Hepatocyte (in vitro differentiated cells): ENCODE data around the gene MPV17. TPM values are rescaled to one million over a fixed set of nuclear protein-coding genes. Genes with fewer than 3 reads are reported as not detected.

Experiments
- DNase-seq: peaks from one replicate; pipeline ENCODE4 v3.0.0-alpha.2; 2016; ENCODE audit warnings: low spot score
- H2AFZ ChIP-seq: fragments of 200-600 bp; sonication (generic); 2 replicates; pipeline ENCODE4 v1.6.0; 2016; ENCODE audit warnings: antibody characterized with exemption, mild to moderate bottlenecking
- H3K27ac ChIP-seq: fragments of 200-600 bp; sonication (generic); 2 replicates; pipeline ENCODE4 v1.5.1; 2016; ENCODE audit warnings: mild to moderate bottlenecking
- H3K27me3 ChIP-seq: fragments of 200-600 bp; sonication (generic); 2 replicates; pipeline ENCODE4 v1.6.1; 2016
- H3K36me3 ChIP-seq: fragments of 200-600 bp; sonication (generic); replicated peaks from 2 replicates; pipeline ENCODE4 v1.5.1; 2016; ENCODE audit warnings: low read depth; ENCODE audit not compliant: insufficient read depth
- H3K4me1 ChIP-seq: fragments of 200-600 bp; sonication (generic); 2 replicates; pipeline ENCODE4 v1.5.1; 2016; ENCODE audit warnings: mild to moderate bottlenecking, moderate library complexity; ENCODE audit not compliant: insufficient read depth
- H3K4me2 ChIP-seq: fragments of 200-600 bp; sonication (generic); 2 replicates; pipeline ENCODE4 v1.6.0; 2016
- H3K4me3 ChIP-seq: fragments of 200-600 bp; sonication (generic); 2 replicates; pipeline ENCODE4 v1.5.1; 2016; ENCODE audit warnings: mild to moderate bottlenecking
- H3K79me2 ChIP-seq: fragments of 200-600 bp; sonication (generic); 2 replicates; pipeline ENCODE4 v1.6.0; 2017; ENCODE audit warnings: mild to moderate bottlenecking
- H3K9me2 ChIP-seq: fragments of 200-600 bp; sonication (generic); replicated peaks from 2 replicates; pipeline ENCODE4 v1.6.0; 2017; ENCODE audit warnings: mild to moderate bottlenecking; ENCODE audit not compliant: insufficient read depth
- H3K9me3 ChIP-seq: fragments of 200-600 bp; sonication (generic); 2 replicates; pipeline ENCODE4 v1.5.1; 2016; ENCODE audit warnings: low read depth, mild to moderate bottlenecking
- H4K20me1 ChIP-seq: fragments of 200-600 bp; sonication (generic); 2 replicates; pipeline ENCODE4 v1.6.0; 2016; ENCODE audit warnings: mild to moderate bottlenecking; ENCODE audit not compliant: insufficient read depth, poor library complexity, severe bottlenecking
- EZH2 ChIP-seq: fragments of 200-600 bp; sonication (generic); IDR thresholded peaks from 2 replicates; pipeline ENCODE4 v1.6.1; 2016; ENCODE audit warnings: antibody characterized with exemption, mild to moderate bottlenecking, borderline replicate concordance
- EZH2phosphoT487 ChIP-seq: fragments of 200-600 bp; sonication (generic); IDR thresholded peaks from one replicate; pipeline ENCODE4 v1.6.1; 2018; ENCODE audit warnings: antibody characterized with exemption, mild to moderate bottlenecking, low read depth, moderate library complexity; ENCODE audit not compliant: unreplicated experiment, severe bottlenecking
- WGBS: methylation state at CpG from one replicate; pipeline ENCODE4 v1.1.6; 2016; ENCODE audit warnings: low lambda C conversion rate; ENCODE audit errors: missing lambda C conversion rate; 5-methylcytosine and 5-hydroxymethylcytosine counted together
- polyA plus RNA-seq: library from polyadenylated mRNA; unstranded; fragments of >200 nt; fragmentation: Nextera tagmentation; extraction: Ambion mirVana; gene quantifications from 2 replicates; pipeline ENCODE4 v1.2.1, GENCODE V29; 2016
- total RNA-seq: library from RNA; depleted of rRNA; stranded (reverse); fragments of >200 nt; gene quantifications from 2 replicates; pipeline ENCODE4 v1.2.3, GENCODE V29; 2014
- TF ChIP-seq, protein P1 (sequence below): fragments of 200-600 bp; sonication (generic); IDR thresholded peaks from 2 replicates; pipeline ENCODE4 v1.5.1; 2016; ENCODE audit warnings: antibody characterized with exemption, mild to moderate bottlenecking; ENCODE audit not compliant: poor library complexity

The MPV17 gene
- total and polyA plus RNA-seq, 2 experiments from 2014 or later = 71.4 to 111 TPM

DNA sequence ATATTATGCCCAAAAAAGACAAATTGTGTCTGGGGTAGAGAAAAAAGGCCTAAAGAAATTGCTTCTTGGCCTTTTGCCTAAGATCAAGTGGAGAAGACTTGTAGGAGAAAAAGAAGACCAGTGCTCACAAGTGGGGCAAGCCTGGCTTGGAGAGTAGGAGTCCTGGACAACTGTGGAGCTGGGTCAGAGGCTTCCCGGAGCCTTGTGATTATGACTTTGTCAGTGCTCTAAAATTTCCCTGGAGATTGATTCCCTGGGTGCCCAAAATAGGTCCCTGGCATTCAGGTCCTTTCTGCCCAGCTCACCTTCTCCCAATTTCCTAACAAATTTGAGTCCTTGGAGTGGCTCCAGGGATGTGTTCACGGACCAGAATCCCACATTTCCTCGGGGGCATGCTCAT is 41.5 kb downstream of the MPV17 start:
- H3K36me3 ChIP-seq = no peaks in the 10 kb centered on the region
- WGBS = 81% methylated on average over 3 of the region's 3 CpGs
- no peaks in the 10 kb centered on the region for H3K9me2 ChIP-seq
- no peak overlapping the region for H3K27ac ChIP-seq
- DNase-seq = no peak
- TF ChIP-seq EZH2 = no peak
- TF ChIP-seq, protein P1, sequence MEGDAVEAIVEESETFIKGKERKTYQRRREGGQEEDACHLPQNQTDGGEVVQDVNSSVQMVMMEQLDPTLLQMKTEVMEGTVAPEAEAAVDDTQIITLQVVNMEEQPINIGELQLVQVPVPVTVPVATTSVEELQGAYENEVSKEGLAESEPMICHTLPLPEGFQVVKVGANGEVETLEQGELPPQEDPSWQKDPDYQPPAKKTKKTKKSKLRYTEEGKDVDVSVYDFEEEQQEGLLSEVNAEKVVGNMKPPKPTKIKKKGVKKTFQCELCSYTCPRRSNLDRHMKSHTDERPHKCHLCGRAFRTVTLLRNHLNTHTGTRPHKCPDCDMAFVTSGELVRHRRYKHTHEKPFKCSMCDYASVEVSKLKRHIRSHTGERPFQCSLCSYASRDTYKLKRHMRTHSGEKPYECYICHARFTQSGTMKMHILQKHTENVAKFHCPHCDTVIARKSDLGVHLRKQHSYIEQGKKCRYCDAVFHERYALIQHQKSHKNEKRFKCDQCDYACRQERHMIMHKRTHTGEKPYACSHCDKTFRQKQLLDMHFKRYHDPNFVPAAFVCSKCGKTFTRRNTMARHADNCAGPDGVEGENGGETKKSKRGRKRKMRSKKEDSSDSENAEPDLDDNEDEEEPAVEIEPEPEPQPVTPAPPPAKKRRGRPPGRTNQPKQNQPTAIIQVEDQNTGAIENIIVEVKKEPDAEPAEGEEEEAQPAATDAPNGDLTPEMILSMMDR = no peak
- TF ChIP-seq EZH2phosphoT487 = no peak
- H3K4me1 ChIP-seq = no peaks in the 10 kb centered on the region
- no peaks in the 10 kb centered on the region for H3K79me2 ChIP-seq
- H3K9me3 ChIP-seq = no peaks in the 10 kb centered on the region
- H3K4me3 ChIP-seq = no peak overlapping the region
- peaks cover 17% of the 10 kb centered on the region for H3K27me3 ChIP-seq
- H3K4me2 ChIP-seq = no peak overlapping the region
- H4K20me1 ChIP-seq = no peaks in the 10 kb centered on the region
- no peak overlapping the region for H2AFZ ChIP-seq

DNA sequence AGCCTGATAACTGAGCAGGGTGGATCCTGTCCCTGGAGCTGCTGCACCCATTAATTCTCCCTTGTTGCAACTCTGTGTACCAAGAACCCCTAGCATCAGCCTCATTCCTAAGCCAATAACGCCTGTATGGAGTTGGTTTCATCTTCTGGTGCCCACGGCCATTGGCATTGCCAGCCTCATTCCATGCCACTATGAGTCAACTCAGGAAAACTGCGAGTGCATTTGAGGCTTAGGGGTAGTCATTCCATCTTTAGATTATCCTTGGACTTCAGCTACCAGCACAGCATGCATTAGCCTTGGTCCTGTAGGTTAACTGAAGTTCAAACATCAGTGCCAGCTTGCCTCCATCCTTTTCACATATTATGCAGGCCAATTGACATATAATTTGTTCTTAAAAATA is 42.1 kb downstream of the MPV17 start:
- Histone ChIP-seq H3K4me2 (no peak overlapping the region), H2AFZ (no peak overlapping the region), H3K9me2 (no peaks in the 10 kb centered on the region), H3K79me2 (no peaks in the 10 kb centered on the region), H3K27ac (no peak overlapping the region), H3K4me1 (no peaks in the 10 kb centered on the region), H3K4me3 (no peak overlapping the region), H3K9me3 (no peaks in the 10 kb centered on the region), H3K27me3 (peaks cover 17% of the 10 kb centered on the region), H3K36me3 (no peaks in the 10 kb centered on the region), H4K20me1 (no peaks in the 10 kb centered on the region)
- TF ChIP-seq EZH2phosphoT487 (no peak), EZH2 (no peak)
- TF ChIP-seq, protein P1 = no peak
- no peak for DNase-seq
- WGBS = 78% methylated on average over 3 of the region's 3 CpGs

DNA sequence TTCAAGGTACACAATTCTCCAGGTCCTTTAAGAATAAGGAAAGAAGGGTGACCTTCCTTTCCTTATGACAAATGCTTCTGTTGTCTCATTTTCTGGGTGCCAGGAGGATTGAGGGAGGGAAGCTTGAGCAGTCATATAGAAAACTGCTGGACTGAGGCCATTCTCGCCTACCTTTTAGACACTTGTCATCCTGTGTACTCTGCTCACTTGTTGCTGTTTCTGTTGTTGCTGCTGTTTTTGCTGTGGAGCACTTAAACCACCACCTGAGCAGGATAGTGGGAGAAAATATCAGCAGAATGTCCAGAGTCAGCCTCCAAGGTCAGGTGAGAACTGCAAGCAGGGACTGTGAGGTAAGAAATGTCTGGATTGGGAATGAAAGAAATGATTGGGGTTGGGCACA is 44.9 kb downstream of the MPV17 start:
- H3K4me2 ChIP-seq = no peak overlapping the region
- 97% methylated on average over 1 of the region's 1 CpG for WGBS
- H4K20me1 ChIP-seq = no peaks in the 10 kb centered on the region
- H3K4me3 ChIP-seq = no peak overlapping the region
- H3K27ac ChIP-seq = no peak overlapping the region
- TF ChIP-seq EZH2 = no peak
- no peak for TF ChIP-seq EZH2phosphoT487
- TF ChIP-seq, protein P1 = no peak
- H3K4me1 ChIP-seq = no peaks in the 10 kb centered on the region
- no peaks in the 10 kb centered on the region for H3K36me3 ChIP-seq
- no peak overlapping the region for H2AFZ ChIP-seq
- no peaks in the 10 kb centered on the region for H3K9me3 ChIP-seq
- no peaks in the 10 kb centered on the region for H3K9me2 ChIP-seq
- DNase-seq = no peak
- H3K79me2 ChIP-seq = no peaks in the 10 kb centered on the region
- peaks cover 17% of the 10 kb centered on the region for H3K27me3 ChIP-seq
